H1 (cell line): ENCODE results near the gene RNFT2. TPM values are rescaled to one million over a fixed set of nuclear protein-coding genes. Genes with fewer than 3 reads are reported as not detected.

Experiments used
- EP300 ChIP-seq, 2 experiments: IDR thresholded peaks; 1 replicate in 1 of 2; 2 replicates in 1 of 2; pipeline ENCODE4 v1.6.1; 2011 to 2012; ENCODE audit warnings: low read depth in 2 of 2, low read length in 2 of 2, mild to moderate bottlenecking in 2 of 2, borderline replicate concordance in 1 of 2, inconsistent platforms in 1 of 2, moderate library complexity in 1 of 2
- GABPA ChIP-seq: IDR thresholded peaks from 2 replicates; pipeline ENCODE4 v1.6.1; 2011; ENCODE audit warnings: mild to moderate bottlenecking, low read length, moderate library complexity, borderline replicate concordance; ENCODE audit not compliant: insufficient read depth
- NRF1 ChIP-seq: IDR thresholded peaks from 2 replicates; pipeline ENCODE4 v1.6.1; 2011; ENCODE audit warnings: mild to moderate bottlenecking, low read depth, low read length, improper control_type of control experiment
- TBP ChIP-seq: IDR thresholded peaks from 2 replicates; pipeline ENCODE4 v1.6.1; 2011; ENCODE audit warnings: low read depth, low read length, improper control_type of control experiment
- polyA plus RNA-seq, 7 experiments: library from polyadenylated mRNA; depleted of rRNA in 3 of 7; stranded (reverse) in 5 of 7; unstranded in 2 of 7; fragments of >200 nt in 5 of 7; fragments of 200-250 nt in 2 of 7; gene quantifications; 1 replicate in 5 of 7; 2 replicates in 1 of 7; 4 replicates in 1 of 7; pipeline versions ENCODE4 v1.2.1 to v1.2.3, GENCODE V29; 2011 to 2013; ENCODE audit warnings: missing spikeins in 2 of 7, mixed read lengths in 2 of 7
- total RNA-seq: library from RNA; stranded (reverse); fragmentation: NEBNext Ultra II Directional; extraction: Animal tissue kit (Norgen Biotek cat#: 25700); gene quantifications from 2 replicates; pipeline ENCODE4 v1.2.1, GENCODE V29; 2021

The RNFT2 gene
- total and polyA plus RNA-seq, 2 of the 8 experiments (the other 6 are each of a cell fraction or from before 2014, with no cell fraction given) = 14.2 to 33.1 TPM

DNA sequence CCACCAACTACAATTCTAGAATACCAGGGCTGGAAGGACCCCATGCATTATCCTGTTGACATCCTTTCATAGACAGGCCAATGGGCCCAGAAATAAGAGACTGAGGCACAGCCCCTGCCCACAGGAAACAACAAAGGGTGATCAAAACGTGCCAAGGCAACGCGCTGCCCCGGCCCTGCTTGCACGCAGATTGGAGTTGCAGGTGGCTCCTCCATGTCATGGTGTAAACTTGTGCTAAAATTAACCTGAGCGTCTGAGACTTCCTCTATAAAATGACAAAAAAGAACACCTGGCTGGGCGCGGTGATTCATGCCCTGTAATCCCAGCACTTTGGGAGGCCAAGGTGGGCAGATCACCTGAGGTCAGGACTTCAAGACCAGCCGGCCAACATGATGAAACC, 30.4 kb upstream of the RNFT2 start (continued):
- TF ChIP-seq EP300 (IDR thresholded peaks at IDR 0.05; ENCODE audit: borderline replicate concordance in 1 of 2, low read depth in 2 of 2, low read length in 2 of 2) (no peak), NRF1 (no peak), GABPA (no peak), TBP (no peak)
